Ovary (tissue), 3 donors: ENCODE results near the gene GPATCH3.

Experiments
- CTCF ChIP-seq, 3 donors: fragments of 450-650 bp in 2 of 3; fragments of 200-600 bp in 1 of 3; IDR thresholded peaks; one replicate each; pipeline versions ENCODE4 v1.5.1 to v1.8.0; 2016 to 2022; ENCODE audit warnings: antibody characterized with exemption in 3 of 3, mild to moderate bottlenecking in 1 of 3
- EP300 ChIP-seq: sonication (generic); formaldehyde crosslinking; IDR thresholded peaks from one replicate; pipeline ENCODE4 v1.6.1; 2017; ENCODE audit warnings: antibody characterized with exemption
- POLR2A ChIP-seq: fragments of 450-650 bp; IDR thresholded peaks from one replicate; pipeline ENCODE4 v1.6.1; 2017; ENCODE audit warnings: antibody characterized with exemption, mild to moderate bottlenecking, moderate library complexity
- donor health status: DM: no; HTN: no; CAD: no.

GRCh38 chr1:26946270-26946669 lies 46.0 kb upstream of the GPATCH3 start:
- TF ChIP-seq CTCF (IDR thresholded peaks at IDR 0.05), result no peak
- TF ChIP-seq POLR2A, result no peak
- no peak for TF ChIP-seq EP300
